AG04450 (cell line): ENCODE results near the gene SSUH2. TPM values are rescaled to one million over a fixed set of nuclear protein-coding genes. Genes with fewer than 3 reads are reported as not detected.

Experiments used
- CTCF ChIA-PET: fragments of 300-600, 350-600 bp; formaldehyde crosslinking; extraction: SDS; loops from one replicate; lab custom pipeline; 2022; ENCODE audit warnings: antibody characterized with exemption, inconsistent platforms; lab: Charles Lee
- POLR2A ChIA-PET: fragments of 350-600 bp; formaldehyde crosslinking; extraction: SDS; loops from one replicate; lab custom pipeline; 2021; ENCODE audit warnings: antibody characterized with exemption, inconsistent platforms; lab: Yijun Ruan, JAX
- DNase-seq: peaks from one replicate; pipeline ENCODE4 v3.0.0-alpha.2; 2011; ENCODE audit warnings: low read depth, low spot score
- H3K27ac ChIP-seq: one replicate; pipeline ENCODE4 v1.5.1; 2012; ENCODE audit warnings: low read depth, low read length, control low read depth
- H3K27me3 ChIP-seq: one replicate; pipeline ENCODE4 v1.6.0; 2012; ENCODE audit warnings: low read length; ENCODE audit not compliant: control insufficient read depth, insufficient read depth
- H3K4me3 ChIP-seq: 2 replicates; pipeline ENCODE4 v1.5.1; 2011; ENCODE audit warnings: mild to moderate bottlenecking, low read depth, low read length, control low read depth
- H3K9me3 ChIP-seq: 2 replicates; pipeline ENCODE4 v1.5.1; 2012; ENCODE audit warnings: low read length; ENCODE audit not compliant: control insufficient read depth, insufficient read depth
- CTCF ChIP-seq: IDR thresholded peaks from 2 replicates; pipeline ENCODE4 v1.5.1; 2011; ENCODE audit warnings: low read depth, low read length, control low read depth, inconsistent platforms
- polyA plus RNA-seq: library from polyadenylated mRNA; depleted of rRNA; stranded (reverse); fragments of >200 nt; gene quantifications from 2 replicates; pipeline ENCODE4 v1.2.3, GENCODE V29; 2011

The SSUH2 gene
- polyA plus RNA-seq, 1 experiment, result 0.09 TPM

- POLR2A ChIA-PET, result no interaction called here
- CTCF ChIA-PET, result no interaction called here
- H3K4me3 ChIP-seq, result no peak overlapping the region
Observed at GRCh38 chr3:8651418-8652323, 7.1 kb upstream of the SSUH2 start.

GRCh38 chr3:8650583-8651416 lies 6.2 kb upstream of the SSUH2 start:
- TF ChIP-seq CTCF, result no peak
- H3K27me3 ChIP-seq, result peaks cover 24% of the 10 kb centered on the region
- DNase-seq, result no peak
- no peak overlapping the region for H3K27ac ChIP-seq
- peaks cover 2% of the 10 kb centered on the region; the same call in 1 of the 2 replicates for H3K9me3 ChIP-seq
- POLR2A ChIA-PET, result no interaction called here
- CTCF ChIA-PET, result interaction anchor here (1.0 kb wide), 1 partner anchor 13 kb away, joined by 4 read pairs; no protein-coding TSS in a partner anchor
- no peak overlapping the region for H3K4me3 ChIP-seq

More at GRCh38 chr3:8651418-8652323, 7.1 kb upstream of the SSUH2 start:
- Histone ChIP-seq H3K9me3 (peaks cover 2% of the 10 kb centered on the region; the same call in 1 of the 2 replicates), H3K27me3 (peaks cover 21% of the 10 kb centered on the region), H3K27ac (no peak overlapping the region)
- no peak for TF ChIP-seq CTCF
- no peak for DNase-seq

- ChIA-PET CTCF (no interaction called here), POLR2A (no interaction called here)
- peaks cover 35% of the 10 kb centered on the region for H3K27me3 ChIP-seq
- no peak overlapping the region for H3K4me3 ChIP-seq
- TF ChIP-seq CTCF, result no peak
- DNase-seq, result no peak
- H3K27ac ChIP-seq, result no peak overlapping the region
- peaks cover 2% of the 10 kb centered on the region; the same call in 1 of the 2 replicates for H3K9me3 ChIP-seq
Observed at GRCh38 chr3:8649757-8650156, 5.2 kb upstream of the SSUH2 start.

- Histone ChIP-seq H3K27me3 (peaks cover 36% of the 10 kb centered on the region), H3K4me3 (no peak overlapping the region), H3K27ac (no peak overlapping the region), H3K9me3 (peaks cover 2% of the 10 kb centered on the region; the same call in 1 of the 2 replicates)
- no peak for DNase-seq
- ChIA-PET CTCF (interaction anchor here (2.2 kb wide), 1 partner anchor 15 kb away, joined by 5 read pairs; no protein-coding TSS in a partner anchor), POLR2A (no interaction called here)
- TF ChIP-seq CTCF, result no peak
Observed at GRCh38 chr3:8648909-8649741, 4.5 kb upstream of the SSUH2 start.
